Smooth muscle cell of the brain vasculature (primary cell): ENCODE data around the gene ADIPOR2.
A peak's percentile ranks its signal among the peaks of the same experiment; 100 is the strongest.

Source experiments
- DNase-seq: peaks from one replicate; pipeline ENCODE4 v3.0.0-alpha.2; 2012; ENCODE audit warnings: low read depth, low spot score

The ADIPOR2 gene

DNA sequence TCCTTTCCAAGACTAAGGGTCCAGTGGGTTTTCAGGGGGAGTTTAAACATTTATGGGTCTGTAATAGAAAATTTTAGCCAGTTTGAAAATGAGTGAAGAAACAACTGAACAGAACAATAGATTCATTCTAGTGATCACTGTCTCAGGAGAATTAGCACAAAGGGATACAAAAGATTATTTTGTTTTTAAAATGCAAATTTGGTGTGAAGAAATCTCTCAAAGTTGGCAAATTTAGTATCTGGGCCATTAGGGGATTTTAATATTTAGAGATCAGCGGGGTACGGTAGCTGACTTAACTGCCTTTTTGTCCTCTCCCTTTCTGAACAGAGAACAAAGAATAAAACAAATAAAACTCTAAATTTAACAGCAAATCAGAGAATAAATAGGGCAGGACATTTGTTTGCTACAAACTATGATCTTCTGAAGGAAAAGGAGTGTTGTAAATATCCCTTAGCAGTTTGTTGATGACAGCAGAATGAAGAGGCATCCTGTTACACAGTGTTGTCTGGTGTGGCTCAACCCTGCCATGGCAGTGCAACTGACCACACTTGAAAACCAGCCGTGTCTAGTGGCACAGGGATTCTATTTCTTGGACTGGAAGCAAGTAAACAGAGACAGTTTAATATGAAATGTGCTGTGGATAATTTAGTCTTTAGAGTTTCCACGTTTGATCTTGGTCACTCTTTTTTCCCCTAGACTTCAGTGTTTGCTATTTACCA lies 83.2 kb downstream of the ADIPOR2 start:
- DNase-seq: no peak

DNA sequence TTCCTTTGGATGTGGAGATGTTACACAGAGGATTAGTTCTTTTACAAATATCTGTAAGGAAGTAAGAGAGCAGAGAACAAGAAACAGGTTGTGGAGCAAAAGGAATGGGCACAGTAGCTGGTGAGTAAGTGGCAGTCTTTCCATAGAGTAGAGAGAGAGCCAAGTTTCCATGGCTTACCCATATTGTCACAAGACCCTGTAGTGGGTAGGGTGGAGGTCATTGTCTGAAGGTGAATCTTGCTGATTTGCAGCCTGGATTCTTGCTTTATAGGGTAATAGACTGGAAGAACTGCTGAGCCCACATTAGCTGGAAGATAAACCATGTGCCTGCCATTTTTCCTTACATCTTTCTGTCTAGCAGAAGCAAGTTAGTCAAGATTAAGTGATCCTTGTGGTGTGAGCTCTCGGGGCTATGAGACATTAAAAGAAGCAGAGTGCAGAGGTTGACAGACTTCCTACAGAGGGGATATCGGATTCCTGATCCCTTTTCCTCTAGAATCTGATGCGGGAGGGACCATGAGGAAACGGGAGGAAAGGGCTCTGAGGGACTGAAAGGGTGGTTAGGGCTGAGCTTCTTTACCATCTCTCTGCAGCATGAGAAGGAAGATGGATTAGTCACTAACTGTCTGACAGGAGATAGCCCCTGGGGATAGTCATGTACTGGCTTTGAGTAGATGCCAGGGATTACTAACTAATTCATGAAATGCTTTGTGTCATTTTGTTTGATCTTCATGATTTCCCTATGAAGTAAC lies 85.5 kb downstream of the ADIPOR2 start:
- DNase-seq: no peak

- no peak for DNase-seq
These were observed 86.9 kb downstream of the ADIPOR2 start for GRCh38 chr12:1777798-1778197.

- no peak for DNase-seq
These were observed 88.0 kb downstream of the ADIPOR2 start for GRCh38 chr12:1778911-1779310.

- peak; percentile 77 for DNase-seq
These were observed 88.9 kb downstream of the ADIPOR2 start for GRCh38 chr12:1779783-1780182.

- no peak for DNase-seq
These were observed 90.9 kb downstream of the ADIPOR2 start for GRCh38 chr12:1781772-1782171.

- no peak for DNase-seq
These were observed 91.3 kb downstream of the ADIPOR2 start for GRCh38 chr12:1782215-1782614.

DNA sequence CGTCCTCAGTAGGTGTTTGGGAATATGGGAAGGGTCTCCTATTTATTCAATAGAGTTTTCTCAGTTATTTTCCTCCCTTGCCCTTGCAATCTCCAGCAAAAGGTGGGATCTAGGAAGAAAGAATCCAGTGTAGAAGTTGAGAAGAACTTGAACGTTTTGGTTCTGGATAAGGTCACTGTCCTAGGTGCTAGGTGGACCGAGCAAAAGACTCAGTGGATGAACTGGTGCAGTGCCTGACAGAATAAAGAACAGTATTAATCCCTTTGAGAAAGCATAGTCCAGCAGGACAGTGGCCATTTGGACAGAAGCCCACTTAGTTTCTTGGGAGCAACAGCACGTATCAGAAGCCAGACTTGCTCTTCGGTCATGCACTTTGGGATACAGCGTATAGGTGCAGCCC lies 96.8 kb downstream of the ADIPOR2 start:
- DNase-seq: no peak

GRCh38 chr12:1790444-1790843 lies 99.6 kb downstream of the ADIPOR2 start:
- DNase-seq: no peak

GRCh38 chr12:1791104-1791841 lies 100.4 kb downstream of the ADIPOR2 start:
- no peak for DNase-seq

GRCh38 chr12:1792406-1792805 lies 101.5 kb downstream of the ADIPOR2 start:
- no peak for DNase-seq

GRCh38 chr12:1793426-1794210 lies 102.7 kb downstream of the ADIPOR2 start:
- no peak for DNase-seq

GRCh38 chr12:1794440-1795090 lies 103.7 kb downstream of the ADIPOR2 start:
- DNase-seq: no peak

DNA sequence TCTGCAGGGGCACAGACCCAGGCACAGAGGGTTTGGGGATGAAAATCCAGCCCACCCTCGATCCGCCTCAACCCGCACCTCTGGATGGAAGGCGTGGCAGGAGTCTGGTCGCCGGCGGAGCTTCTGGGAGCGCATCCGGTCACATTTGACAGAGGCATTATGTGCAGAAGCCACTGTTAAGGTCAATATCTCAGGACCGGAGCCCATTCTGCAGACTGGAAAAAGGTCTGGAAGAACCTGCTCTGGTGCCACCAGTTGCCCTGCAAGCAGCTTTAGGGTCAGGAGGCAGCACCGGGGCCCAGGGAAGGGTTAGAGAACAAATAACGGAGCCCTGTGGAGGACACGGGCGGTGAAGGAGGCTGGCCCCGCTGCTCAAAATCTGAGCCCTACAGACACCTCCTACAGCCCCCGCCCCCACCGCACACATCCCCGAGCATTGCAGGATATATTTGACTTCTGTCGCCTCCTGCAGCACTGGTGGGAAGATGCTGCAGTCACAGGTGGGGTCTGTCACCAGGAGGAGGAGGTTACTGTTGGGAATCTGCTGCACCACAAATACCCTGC lies 104.4 kb downstream of the ADIPOR2 start:
- DNase-seq: no peak

DNA sequence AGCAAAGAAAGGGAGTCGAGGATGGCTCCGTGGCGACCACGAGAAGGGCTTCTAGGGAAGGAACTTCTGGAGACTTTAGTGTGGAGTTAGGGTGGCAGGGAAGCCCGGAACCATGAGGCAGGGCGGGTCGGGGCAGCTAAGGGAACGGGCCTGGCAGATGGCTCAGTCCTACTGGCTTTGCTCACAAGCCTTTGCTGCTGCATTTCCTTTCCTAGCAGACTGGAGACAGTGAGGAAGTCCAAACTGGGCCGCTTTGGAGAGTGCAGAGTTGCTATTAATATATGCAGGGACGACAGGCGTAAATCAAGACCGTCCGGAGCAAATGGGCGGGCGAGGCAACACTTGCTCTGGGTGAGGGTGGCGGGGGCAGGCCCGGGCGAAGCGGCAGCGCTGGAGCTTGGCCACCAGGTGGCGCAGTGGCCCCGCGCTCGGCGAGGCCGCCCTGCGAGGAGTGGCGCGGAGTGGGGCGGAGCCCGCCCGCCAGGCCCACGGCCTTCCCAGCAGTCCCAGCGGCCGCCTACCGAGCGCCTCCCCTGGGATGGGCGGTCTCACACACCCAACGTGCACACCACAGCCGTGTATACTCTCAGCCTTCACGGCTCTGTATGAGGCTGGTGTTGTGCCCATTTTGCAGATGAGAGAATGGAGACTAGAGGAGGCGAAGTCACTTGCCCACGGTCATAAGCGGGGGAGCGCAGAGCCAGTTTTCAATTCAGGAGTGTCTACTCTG lies 105.1 kb downstream of the ADIPOR2 start:
- no peak for DNase-seq

- no peak for DNase-seq
These were observed 105.7 kb downstream of the ADIPOR2 start for GRCh38 chr12:1796515-1797010.

- DNase-seq: no peak
These were observed 106.4 kb downstream of the ADIPOR2 start for GRCh38 chr12:1797011-1797901.

DNA sequence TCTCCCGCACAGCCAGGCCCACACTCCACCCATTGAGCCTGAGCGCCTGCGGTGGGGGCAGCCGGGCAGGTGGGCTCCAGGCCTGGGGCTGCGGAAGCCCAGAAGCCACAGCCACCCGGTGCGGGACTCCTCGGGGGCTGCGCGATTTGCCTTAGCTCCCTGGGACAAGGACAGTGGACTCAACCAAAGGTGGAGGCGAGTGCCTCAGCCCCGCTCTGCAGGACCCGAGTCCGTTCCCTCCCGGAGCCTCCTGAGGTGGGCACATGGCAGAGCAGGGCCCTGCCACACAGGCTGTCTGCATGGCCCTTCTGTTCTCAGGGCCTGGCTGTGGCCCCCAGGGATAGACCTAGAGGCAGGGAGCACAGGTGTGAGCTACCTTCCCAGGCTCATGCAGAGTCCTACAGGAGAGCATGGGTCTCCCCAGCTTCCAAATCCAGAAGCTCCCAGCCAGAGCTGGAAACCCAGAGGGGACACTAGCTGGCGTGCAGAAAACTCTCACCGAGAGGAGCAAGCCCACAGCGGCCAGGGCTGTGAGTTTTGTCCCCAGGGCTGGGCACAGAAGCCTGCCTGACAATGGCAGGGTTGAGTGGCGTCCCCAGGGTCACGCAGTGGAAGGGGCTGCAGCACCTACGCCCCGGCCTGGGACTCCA lies 107.2 kb downstream of the ADIPOR2 start:
- no peak for DNase-seq

- DNase-seq: no peak
These were observed 107.8 kb downstream of the ADIPOR2 start for GRCh38 chr12:1798641-1799020.
